GM23338 (cell line): ENCODE data around the gene GLG1. TPM values are rescaled to one million over a fixed set of nuclear protein-coding genes. Genes with fewer than 3 reads are reported as not detected.

Source experiments
- ATAC-seq: fragments of 200-7000 bp; cut with Tn5 transposase; 3 replicates; pipeline ENCODE4 v1.9.1; 2020
- DNase-seq: peaks from one replicate; pipeline ENCODE4 v3.0.0-alpha.2; 2015; ENCODE audit warnings: low spot score
- H2AFZ ChIP-seq: fragments of 200-600 bp; sonication (generic); 2 replicates; pipeline ENCODE4 v1.8.0; 2016; ENCODE audit warnings: antibody characterized with exemption, mild to moderate bottlenecking, moderate library complexity
- H3F3A ChIP-seq: fragments of 200-600 bp; sonication (generic); replicated peaks from 2 replicates; pipeline ENCODE4 v1.8.0; 2017; ENCODE audit warnings: antibody characterized with exemption, mixed run types, low read depth
- H3K27ac ChIP-seq: fragments of 200-600 bp; sonication (generic); 2 replicates; pipeline ENCODE4 v1.6.1; 2016; ENCODE audit warnings: low read depth
- H3K27me3 ChIP-seq: fragments of 200-600 bp; sonication (generic); 2 replicates; pipeline ENCODE4 v1.8.0; 2016; ENCODE audit warnings: mild to moderate bottlenecking, mixed run types, moderate library complexity; ENCODE audit not compliant: insufficient read depth
- H3K36me3 ChIP-seq: fragments of 200-600 bp; sonication (generic); 2 replicates; pipeline ENCODE4 v1.8.0; 2016; ENCODE audit warnings: mild to moderate bottlenecking; ENCODE audit not compliant: insufficient read depth
- H3K4me1 ChIP-seq: fragments of 200-600 bp; sonication (generic); 2 replicates; pipeline ENCODE4 v1.8.0; 2016; ENCODE audit warnings: mild to moderate bottlenecking, moderate library complexity; ENCODE audit not compliant: insufficient read depth
- H3K4me2 ChIP-seq: fragments of 200-600 bp; sonication (generic); 2 replicates; pipeline ENCODE4 v1.7.1; 2017; ENCODE audit warnings: mixed run types
- H3K4me3 ChIP-seq: fragments of 200-600 bp; sonication (generic); 2 replicates; pipeline ENCODE4 v1.6.1; 2016; ENCODE audit warnings: mixed run types
- H3K79me2 ChIP-seq: fragments of 200-600 bp; sonication (generic); replicated peaks from 2 replicates; pipeline ENCODE4 v1.8.0; 2017; ENCODE audit warnings: mild to moderate bottlenecking; ENCODE audit not compliant: insufficient read depth
- H3K9me2 ChIP-seq: fragments of 200-600 bp; sonication (generic); 2 replicates; pipeline ENCODE4 v1.8.0; 2017; ENCODE audit not compliant: insufficient read depth
- H4K20me1 ChIP-seq: fragments of 200-600 bp; sonication (generic); replicated peaks from 2 replicates; pipeline ENCODE4 v1.8.0; 2017; ENCODE audit warnings: mild to moderate bottlenecking; ENCODE audit not compliant: insufficient read depth
- H3K27ac Mint-ChIP-seq: 2 replicates; pipeline ENCODE4 v1.8.0; 2020; ENCODE audit warnings: inconsistent platforms, mild to moderate bottlenecking, moderate library complexity, mixed read lengths
- H3K27me3 Mint-ChIP-seq: 3 replicates; pipeline ENCODE4 v1.8.0; 2022; ENCODE audit warnings: low read depth, mild to moderate bottlenecking, moderate library complexity, mixed read lengths, inconsistent platforms; ENCODE audit not compliant: insufficient read depth, poor library complexity
- H3K36me3 Mint-ChIP-seq: 3 replicates; pipeline ENCODE4 v1.8.0; 2021; ENCODE audit warnings: low read depth, mild to moderate bottlenecking, inconsistent platforms, moderate library complexity, mixed read lengths
- H3K4me1 Mint-ChIP-seq: 3 replicates; pipeline ENCODE4 v1.8.0; 2020; ENCODE audit warnings: mild to moderate bottlenecking, inconsistent platforms, mixed read lengths
- H3K4me3 Mint-ChIP-seq: 3 replicates; pipeline ENCODE4 v1.8.0; 2021; ENCODE audit warnings: moderate library complexity, mild to moderate bottlenecking, inconsistent platforms, mixed read lengths
- H3K9me3 Mint-ChIP-seq: 3 replicates; pipeline ENCODE4 v1.8.0; 2020; ENCODE audit warnings: moderate library complexity, mild to moderate bottlenecking, inconsistent platforms, mixed read lengths
- CTCF ChIP-seq, 2 experiments: fragments of 200-600 bp in 1 of 2; sonication (generic) in 1 of 2; conservative IDR thresholded peaks; 2 replicates each; pipeline versions ENCODE4 v1.5.1 to v1.6.1; 2016 to 2017; ENCODE audit warnings: antibody characterized with exemption in 2 of 2, low read depth in 2 of 2, mild to moderate bottlenecking in 2 of 2, moderate library complexity in 1 of 2
- EZH2 ChIP-seq: fragments of 200-600 bp; sonication (generic); IDR thresholded peaks from one replicate; pipeline ENCODE4 v1.8.0; 2017; ENCODE audit warnings: antibody characterized with exemption, mild to moderate bottlenecking, low read depth; ENCODE audit not compliant: unreplicated experiment
- JUNB ChIP-seq: IDR thresholded peaks from one replicate; pipeline ENCODE4 v1.6.1; 2016; ENCODE audit warnings: antibody characterized with exemption; ENCODE audit not compliant: unreplicated experiment
- NANOG ChIP-seq: IDR thresholded peaks from 2 replicates; pipeline ENCODE4 v1.6.1; 2016; ENCODE audit warnings: antibody characterized with exemption, borderline replicate concordance
- STAT1 ChIP-seq: IDR thresholded peaks from one replicate; pipeline ENCODE4 v1.6.1; 2016; ENCODE audit warnings: antibody characterized with exemption; ENCODE audit not compliant: unreplicated experiment
- ZNF114 ChIP-seq: fragments of 250-450 bp; sonication (Bioruptor Pico); IDR thresholded peaks from 2 replicates; pipeline ENCODE4 v1.5.0; 2020; ENCODE audit warnings: mild to moderate bottlenecking, moderate library complexity
- ZNF462 ChIP-seq: fragments of 250-450 bp; sonication (Bioruptor Pico); IDR thresholded peaks from 2 replicates; pipeline ENCODE4 v1.5.0; 2020; ENCODE audit warnings: mild to moderate bottlenecking, moderate library complexity
- polyA plus RNA-seq: library from polyadenylated mRNA; unstranded; fragments of >200 nt; fragmentation: Nextera tagmentation; extraction: Ambion mirVana; gene quantifications from 2 replicates; pipeline ENCODE4 v1.2.1, GENCODE V29; 2016
- total RNA-seq: library from RNA; depleted of rRNA; stranded (reverse); fragments of >200 nt; shearing (Covaris generic); gene quantifications from 2 replicates; pipeline ENCODE4 v1.2.3, GENCODE V29; 2014

Gene GLG1
- total and polyA plus RNA-seq, 2 experiments from 2014 or later: 61.2 to 211 TPM

- H3K4me1 ChIP-seq: peaks cover 2% of the 10 kb centered on the region
- TF ChIP-seq NANOG: no peak
- no peak for TF ChIP-seq ZNF114 (CRISPR knock-in tag)
- TF ChIP-seq STAT1: no peak
- DNase-seq: no peak
- no peak overlapping the region for H3K27ac ChIP-seq
- H3K9me3 Mint-ChIP-seq: no peaks in the 10 kb centered on the region; the same call in 2 of the 3 replicates
- H3K4me1 Mint-ChIP-seq: peaks cover 8% of the 10 kb centered on the region; the same call in 2 of the 3 replicates
- H3K9me2 ChIP-seq: no peaks in the 10 kb centered on the region
- H4K20me1 ChIP-seq: peaks cover 9% of the 10 kb centered on the region; the same call in 1 of the 2 replicates
- H3K27me3 ChIP-seq: no peaks in the 10 kb centered on the region
- peaks cover 6% of the 10 kb centered on the region for H3K27me3 Mint-ChIP-seq
- ATAC-seq: no peak
- no peak overlapping the region for H3K4me3 Mint-ChIP-seq
- peaks cover 5% of the 10 kb centered on the region; the same call in 1 of the 2 replicates for H3K79me2 ChIP-seq
- H3F3A ChIP-seq: peaks cover 9% of the 10 kb centered on the region; the same call in 1 of the 2 replicates
- H3K4me3 ChIP-seq: no peak overlapping the region
- peaks cover 30% of the 10 kb centered on the region for H3K36me3 Mint-ChIP-seq
- peaks cover 5% of the 10 kb centered on the region; the same call in 1 of the 2 replicates for H3K36me3 ChIP-seq
- H3K27ac Mint-ChIP-seq: no peak overlapping the region
- H2AFZ ChIP-seq: no peak overlapping the region
- H3K4me2 ChIP-seq: no peak overlapping the region
These were observed 10.4 kb upstream of the GLG1 start for GRCh38 chr16:74617206-74617788.

- H3K27ac ChIP-seq: no peak overlapping the region
- Mint-ChIP-seq H3K4me1 (peaks cover 8% of the 10 kb centered on the region; the same call in 2 of the 3 replicates), H3K27ac (no peak overlapping the region), H3K36me3 (peaks cover 7% of the 10 kb centered on the region), H3K27me3 (peaks cover 4% of the 10 kb centered on the region), H3K9me3 (no peaks in the 10 kb centered on the region), H3K4me3 (no peak overlapping the region)
- H3K4me2 ChIP-seq: no peak overlapping the region
- H3K27me3 ChIP-seq: no peaks in the 10 kb centered on the region
- H2AFZ ChIP-seq: no peak overlapping the region
- TF ChIP-seq JUNB (no peak), EZH2 (no peak), ZNF114 (CRISPR knock-in tag) (no peak), CTCF (conservative IDR thresholded peaks at IDR 0.05; ENCODE audit: low read depth in 2 of 2) (no peak), NANOG (no peak), ZNF462 (CRISPR knock-in tag) (no peak)
- no peak overlapping the region for H3K4me3 ChIP-seq
- H3K9me2 ChIP-seq: no peaks in the 10 kb centered on the region
- no peaks in the 10 kb centered on the region for H4K20me1 ChIP-seq
- ATAC-seq (no peak), DNase-seq (no peak)
- H3K36me3 ChIP-seq: no peaks in the 10 kb centered on the region
- no peaks in the 10 kb centered on the region for H3K79me2 ChIP-seq
- no peaks in the 10 kb centered on the region for H3F3A ChIP-seq
- H3K4me1 ChIP-seq: peaks cover 12% of the 10 kb centered on the region
These were observed 4.8 kb upstream of the GLG1 start for GRCh38 chr16:74611721-74612120.
